H1 (cell line): Measurements from ENCODE around the gene EDDM3A. TPM values are rescaled to one million over a fixed set of nuclear protein-coding genes. Genes with fewer than 3 reads are reported as not detected.

ENCODE experiments used
- CTCF ChIA-PET: fragments of 300-600 bp; sonication (Branson Sonifier 250); formaldehyde crosslinking; loops from one replicate; lab custom pipeline; 2021; ENCODE audit not compliant: partially characterized antibody; lab: Charles Lee
- POLR2A ChIA-PET: fragments of 300-600 bp; sonication (Branson Sonifier 250); formaldehyde crosslinking; loops from one replicate; lab custom pipeline; 2021; ENCODE audit warnings: inconsistent platforms; ENCODE audit not compliant: partially characterized antibody; lab: Charles Lee
- DNase-seq, 2 experiments: peaks; one replicate each; pipeline versions ENCODE4 v3.0.0 to v3.0.0-alpha.2; 2010 to 2022; ENCODE audit warnings: low spot score in 2 of 2, low read depth in 1 of 2, mixed read lengths in 1 of 2
- FAIRE-seq: peaks from 2 replicates; lab custom pipeline; 2011; peaks lifted over from hg19 to GRCh38; lab: Jason Lieb, UNC
- H2AFZ ChIP-seq: 2 replicates; pipeline ENCODE4 v1.8.1; 2012; ENCODE audit warnings: low read length, inconsistent platforms
- H2AK5ac ChIP-seq: 2 replicates; pipeline ENCODE4 v1.6.1; 2013; ENCODE audit warnings: low read depth, low read length
- H2BK120ac ChIP-seq: replicated peaks from 2 replicates; pipeline ENCODE3; 2013; ENCODE audit warnings: low read depth, low read length, inconsistent platforms
- H2BK12ac ChIP-seq: 2 replicates; pipeline ENCODE4 v1.6.1; 2013; ENCODE audit warnings: low read depth, low read length
- H2BK15ac ChIP-seq: 2 replicates; pipeline ENCODE4 v1.6.1; 2013; ENCODE audit warnings: low read length
- H2BK20ac ChIP-seq: 2 replicates; pipeline ENCODE4 v1.6.1; 2013; ENCODE audit warnings: low read length
- H2BK5ac ChIP-seq: 2 replicates; pipeline ENCODE4 v1.6.1; 2013; ENCODE audit warnings: low read depth, low read length
- H3K14ac ChIP-seq: 2 replicates; pipeline ENCODE4 v1.6.1; 2013; ENCODE audit warnings: inconsistent platforms; ENCODE audit not compliant: insufficient read length
- H3K18ac ChIP-seq: 2 replicates; pipeline ENCODE4 v1.6.1; 2013; ENCODE audit warnings: low read length; ENCODE audit errors: extremely low read depth
- H3K23ac ChIP-seq: 2 replicates; pipeline ENCODE4 v1.6.1; 2013; ENCODE audit warnings: inconsistent platforms; ENCODE audit not compliant: insufficient read length
- H3K23me2 ChIP-seq: 2 replicates; pipeline ENCODE4 v1.6.1; 2013; ENCODE audit warnings: low read depth, low read length
- H3K27ac ChIP-seq: 2 replicates; pipeline ENCODE4 v1.6.1; 2011; ENCODE audit warnings: low read depth, low read length, inconsistent platforms
- H3K27me3 ChIP-seq, 4 experiments: replicated peaks in 1 of 4; 1 replicate in 1 of 4; 2 replicates in 3 of 4; pipeline versions ENCODE4 v1.6.1 to v1.8.1; 2011 to 2013; ENCODE audit warnings: low read length in 3 of 4, mild to moderate bottlenecking in 3 of 4, inconsistent platforms in 2 of 4, mixed read lengths in 2 of 4, moderate library complexity in 1 of 4; ENCODE audit not compliant: control insufficient read depth in 3 of 4, insufficient read depth in 3 of 4; ENCODE audit errors: extremely low read depth in 1 of 4
- H3K36me3 ChIP-seq, 4 experiments: 2 replicates each; pipeline versions ENCODE4 v1.6.1 to v1.8.1; 2011 to 2013; ENCODE audit warnings: mild to moderate bottlenecking in 4 of 4, low read length in 3 of 4, moderate library complexity in 2 of 4, control low read depth in 1 of 4, inconsistent platforms in 1 of 4; ENCODE audit not compliant: insufficient read depth in 4 of 4, control insufficient read depth in 2 of 4
- H3K4ac ChIP-seq: replicated peaks from 2 replicates; pipeline ENCODE3; 2013; ENCODE audit warnings: low read length, low read depth, mixed read lengths, inconsistent platforms; ENCODE audit not compliant: insufficient read length
- H3K4me1 ChIP-seq, 4 experiments: replicated peaks in 1 of 4; 1 replicate in 1 of 4; 2 replicates in 3 of 4; pipeline versions ENCODE4 v1.6.1 to v1.8.1; 2011 to 2013; ENCODE audit warnings: low read length in 3 of 4, inconsistent platforms in 2 of 4, mixed read lengths in 1 of 4; ENCODE audit not compliant: insufficient read depth in 4 of 4, control insufficient read depth in 3 of 4
- H3K4me2 ChIP-seq, 2 experiments: 2 replicates each; pipeline versions ENCODE4 v1.6.1 to v1.8.1; 2011 to 2013; ENCODE audit warnings: low read depth in 2 of 2, low read length in 2 of 2, control low read depth in 1 of 2, inconsistent platforms in 1 of 2, mild to moderate bottlenecking in 1 of 2; ENCODE audit not compliant: insufficient read depth in 1 of 2
- H3K4me3 ChIP-seq, 4 experiments: fragments of 200-600, 300-600 bp in 1 of 4; sonication (generic), shearing (Covaris generic), sonication (Bioruptor Twin) in 1 of 4; 2 replicates each; pipeline versions ENCODE4 v1.5.1 to v1.8.1; 2011 to 2016; ENCODE audit warnings: low read length in 4 of 4, low read depth in 3 of 4, control low read depth in 2 of 4, inconsistent platforms in 2 of 4, mild to moderate bottlenecking in 2 of 4, mixed read lengths in 1 of 4, moderate library complexity in 1 of 4; ENCODE audit not compliant: insufficient read depth in 2 of 4; ENCODE audit errors: extremely low read depth in 1 of 4
- H3K56ac ChIP-seq: replicated peaks from 2 replicates; pipeline ENCODE3; 2013; ENCODE audit warnings: low read depth, mild to moderate bottlenecking, mixed read lengths, low read length, inconsistent platforms; ENCODE audit not compliant: insufficient read length
- H3K79me1 ChIP-seq: 2 replicates; pipeline ENCODE4 v1.6.1; 2013; ENCODE audit warnings: low read depth, low read length, control low read depth
- H3K79me2 ChIP-seq, 2 experiments: 2 replicates each; pipeline versions ENCODE4 v1.6.1 to v1.8.1; 2012 to 2013; ENCODE audit warnings: low read length in 2 of 2, mild to moderate bottlenecking in 2 of 2, inconsistent platforms in 1 of 2; ENCODE audit not compliant: insufficient read depth in 2 of 2, control insufficient read depth in 1 of 2
- H3K9ac ChIP-seq, 4 experiments: replicated peaks in 1 of 4; 1 replicate in 1 of 4; 2 replicates in 3 of 4; pipeline versions ENCODE4 v1.6.1 to v1.8.1; 2011 to 2013; ENCODE audit warnings: low read depth in 3 of 4, low read length in 3 of 4, control low read depth in 2 of 4, mild to moderate bottlenecking in 2 of 4, moderate library complexity in 2 of 4, inconsistent platforms in 1 of 4; ENCODE audit errors: extremely low read depth in 1 of 4
- H3K9me3 ChIP-seq, 2 experiments: 2 replicates each; pipeline versions ENCODE4 v1.6.1 to v1.8.1; 2012 to 2013; ENCODE audit warnings: mild to moderate bottlenecking in 2 of 2, moderate library complexity in 2 of 2, control low read depth in 1 of 2, inconsistent platforms in 1 of 2, low read depth in 1 of 2, low read length in 1 of 2, mixed read lengths in 1 of 2; ENCODE audit not compliant: insufficient read depth in 2 of 2
- H4K20me1 ChIP-seq, 2 experiments: replicated peaks in 1 of 2; 2 replicates each; pipeline versions ENCODE3 to v1.8.1; 2011 to 2013; ENCODE audit warnings: inconsistent platforms in 2 of 2, low read length in 2 of 2, mild to moderate bottlenecking in 1 of 2; ENCODE audit not compliant: insufficient read depth in 2 of 2, control insufficient read depth in 1 of 2
- H4K5ac ChIP-seq: 2 replicates; pipeline ENCODE4 v1.6.1; 2013; ENCODE audit warnings: low read length, low read depth, mixed read lengths, inconsistent platforms; ENCODE audit not compliant: insufficient read length
- H4K8ac ChIP-seq: 2 replicates; pipeline ENCODE4 v1.8.0; 2013; ENCODE audit warnings: mild to moderate bottlenecking, moderate library complexity, low read length, inconsistent platforms; ENCODE audit not compliant: insufficient read depth; ENCODE audit errors: extremely low read depth
- H4K91ac ChIP-seq: replicated peaks from 2 replicates; pipeline ENCODE3; 2013; ENCODE audit warnings: low read length, mixed read lengths, inconsistent platforms; ENCODE audit not compliant: insufficient read length
- ASH2L ChIP-seq: fragments of 200-600, 300-600 bp; sonication (generic); IDR thresholded peaks from one replicate; pipeline ENCODE4 v1.7.1; 2017; ENCODE audit warnings: low read length
- ATF3 ChIP-seq: IDR thresholded peaks from 2 replicates; pipeline ENCODE4 v1.6.1; 2011; ENCODE audit warnings: low read depth, mild to moderate bottlenecking, low read length; ENCODE audit not compliant: insufficient read depth
- CBX5 ChIP-seq: fragments of 300-800, 300-1000 bp; sonication (generic); IDR thresholded peaks from 2 replicates; pipeline ENCODE4 v1.7.1; 2016; ENCODE audit warnings: antibody characterized with exemption, low read length, low read depth
- E2F6 ChIP-seq: IDR thresholded peaks from 2 replicates; pipeline ENCODE4 v1.6.1; 2012; ENCODE audit warnings: inconsistent platforms
- GTF2F1 ChIP-seq: IDR thresholded peaks from 2 replicates; pipeline ENCODE4 v1.6.1; 2012; ENCODE audit warnings: low read depth, low read length, improper control_type of control experiment, borderline replicate concordance
- SIN3A ChIP-seq, 2 experiments: IDR thresholded peaks in 1 of 2; conservative IDR thresholded peaks in 1 of 2; 2 replicates each; pipeline ENCODE4 v1.6.1; 2011 to 2012; ENCODE audit warnings: low read length in 2 of 2, improper control_type of control experiment in 1 of 2, low read depth in 1 of 2, mild to moderate bottlenecking in 1 of 2
- SP2 ChIP-seq: IDR thresholded peaks from 2 replicates; pipeline ENCODE4 v1.6.1; 2012; ENCODE audit warnings: mild to moderate bottlenecking, low read length, inconsistent platforms
- SUZ12 ChIP-seq: fragments of 200-600 bp; sonication (generic); IDR thresholded peaks from 2 replicates; pipeline ENCODE4 v1.6.1; 2012; ENCODE audit warnings: mild to moderate bottlenecking, inconsistent platforms, low read length, moderate library complexity, mixed read lengths
- TBP ChIP-seq: IDR thresholded peaks from 2 replicates; pipeline ENCODE4 v1.6.1; 2011; ENCODE audit warnings: low read depth, low read length, improper control_type of control experiment
- TCF12 ChIP-seq: IDR thresholded peaks from 2 replicates; pipeline ENCODE4 v1.6.1; 2011; ENCODE audit warnings: low read depth, mild to moderate bottlenecking, low read length
- WGBS, 2 experiments: shearing (Covaris generic) in 1 of 2; methylation state at CpG; one replicate each; pipeline versions ENCODE4 v1.1.6 to v1.1.7; 2013 to 2015; ENCODE audit warnings: low lambda C conversion rate in 2 of 2, mixed read lengths in 2 of 2, inconsistent platforms in 1 of 2, low coverage in 1 of 2, missing lambda C conversion rate in 1 of 2; ENCODE audit not compliant: insufficient replicate concordance in 2 of 2, insufficient coverage in 1 of 2, insufficient read length in 1 of 2; ENCODE audit errors: extremely low coverage in 1 of 2, missing lambda C conversion rate in 1 of 2; 5-methylcytosine and 5-hydroxymethylcytosine counted together
- polyA plus RNA-seq, 7 experiments: library from polyadenylated mRNA; depleted of rRNA in 3 of 7; stranded (reverse) in 5 of 7; unstranded in 2 of 7; fragments of >200 nt in 5 of 7; fragments of 200-250 nt in 2 of 7; gene quantifications; 1 replicate in 5 of 7; 2 replicates in 1 of 7; 4 replicates in 1 of 7; pipeline versions ENCODE4 v1.2.1 to v1.2.3, GENCODE V29; 2011 to 2013; ENCODE audit warnings: missing spikeins in 2 of 7, mixed read lengths in 2 of 7
- total RNA-seq: library from RNA; stranded (reverse); fragmentation: NEBNext Ultra II Directional; extraction: Animal tissue kit (Norgen Biotek cat#: 25700); gene quantifications from 2 replicates; pipeline ENCODE4 v1.2.1, GENCODE V29; 2021

Gene EDDM3A
- total and polyA plus RNA-seq, 2 of the 8 experiments (the other 6 are each of a cell fraction or from before 2014, with no cell fraction given): 0.09 TPM; not detected in 1

DNA sequence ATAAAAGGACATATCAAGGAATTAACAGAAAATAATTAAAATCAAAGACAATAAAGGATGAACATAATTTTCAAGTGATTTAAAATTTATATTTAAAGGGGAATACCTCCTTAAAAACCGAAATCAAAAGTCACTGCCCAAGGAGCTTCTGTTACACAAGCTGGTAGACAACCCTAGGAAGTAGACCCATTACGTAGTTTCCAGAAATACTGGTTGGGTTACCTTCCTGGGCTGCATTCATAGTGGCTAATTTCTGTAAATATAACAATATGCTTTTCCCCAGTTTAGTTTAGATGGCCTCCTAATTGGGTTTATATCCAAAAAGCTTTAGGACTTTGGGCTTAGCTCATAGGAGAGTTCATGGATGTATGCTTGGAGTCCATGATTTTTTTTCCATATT is 2.1 kb upstream of the EDDM3A start:
- Histone ChIP-seq H3K79me1 (no peaks in the 10 kb centered on the region), H3K27ac (no peak overlapping the region), H3K4me2 (no peak overlapping the region), H2BK20ac (no peak overlapping the region), H4K91ac (no peak overlapping the region), H3K9me3 (no peaks in the 10 kb centered on the region; a peak in 1 of 4 replicates), H2BK120ac (no peak overlapping the region), H3K79me2 (no peaks in the 10 kb centered on the region), H3K4me3 (no peak overlapping the region), H2AFZ (no peak overlapping the region), H2BK12ac (no peak overlapping the region), H3K9ac (no peak overlapping the region), H4K8ac (no peak overlapping the region), H3K4me1 (no peaks in the 10 kb centered on the region), H2BK15ac (no peak overlapping the region), H2BK5ac (no peak overlapping the region), H4K5ac (no peak overlapping the region), H3K23me2 (no peaks in the 10 kb centered on the region), H3K14ac (no peak overlapping the region), H3K23ac (no peak overlapping the region), H3K27me3 (no peaks in the 10 kb centered on the region), H3K18ac (no peak overlapping the region), H2AK5ac (no peak overlapping the region), H3K56ac (no peak overlapping the region), H3K4ac (no peak overlapping the region), H3K36me3 (no peaks in the 10 kb centered on the region), H4K20me1 (no peaks in the 10 kb centered on the region)
- DNase-seq: no peak
- 91% methylated on average over 2 of the region's 2 CpGs; no CpG with 5 or more reads in 1 of the 2 experiments for whole genome bisulfite sequencing, 2 experiments
- TF ChIP-seq SIN3A (conservative IDR thresholded peaks at IDR 0.05 in 1 of 2, IDR thresholded peaks at IDR 0.05 in 1 of 2; ENCODE audit: low read depth in 1 of 2, low read length in 2 of 2): no peak
- TF ChIP-seq TBP: no peak
- no peak for TF ChIP-seq SP2
- TF ChIP-seq GTF2F1: no peak
- TF ChIP-seq ATF3: no peak
- no peak for TF ChIP-seq E2F6
- no peak for TF ChIP-seq TCF12
- no peak for TF ChIP-seq ASH2L
- TF ChIP-seq SUZ12: no peak
- no peak for TF ChIP-seq CBX5
- no peak for FAIRE-seq
- CTCF ChIA-PET: interaction anchor here (0.6 to 8.2 kb wide), 4 partner anchors 10 to 53 kb away, joined by 3 to 70 read pairs (median 4); no protein-coding TSS in a partner anchor
- POLR2A ChIA-PET: interaction anchor here (0.6 kb wide), 1 partner anchor 15 kb away, joined by 3 read pairs; no protein-coding TSS in a partner anchor
